Measurements from ENCODE around the gene POC1B.

DNA sequence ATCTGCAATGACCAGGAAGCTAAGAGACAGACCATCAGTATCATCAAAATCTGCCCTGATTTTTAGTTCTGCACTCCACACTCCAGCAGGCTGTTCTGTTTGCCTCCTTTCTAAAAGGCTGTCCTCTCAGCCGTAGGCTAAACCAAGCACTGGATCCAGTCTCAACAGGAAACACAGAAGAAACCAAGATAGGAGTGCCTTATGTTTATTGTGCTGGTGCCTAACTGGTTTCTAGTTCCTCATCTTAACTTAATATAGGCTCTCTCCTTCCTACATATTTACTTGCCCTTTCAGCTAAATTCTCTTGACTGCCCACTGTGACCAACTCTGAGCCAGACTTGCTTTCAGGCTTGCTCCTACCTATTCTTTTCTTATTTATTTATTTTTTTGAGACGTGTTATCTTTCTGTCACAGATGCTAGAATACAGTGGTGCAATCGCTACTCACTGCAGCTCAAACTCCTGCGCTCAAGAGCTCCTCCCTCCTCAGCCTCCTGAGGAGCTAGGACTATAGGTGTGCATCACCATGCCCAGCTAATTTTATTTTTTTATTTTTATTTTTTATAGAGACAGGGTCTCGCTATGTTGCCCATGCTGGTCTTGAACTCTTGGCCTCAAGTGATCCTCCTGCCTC lies 32.1 kb downstream of the POC1B start:
- TF ChIP-seq, protein P1, sequence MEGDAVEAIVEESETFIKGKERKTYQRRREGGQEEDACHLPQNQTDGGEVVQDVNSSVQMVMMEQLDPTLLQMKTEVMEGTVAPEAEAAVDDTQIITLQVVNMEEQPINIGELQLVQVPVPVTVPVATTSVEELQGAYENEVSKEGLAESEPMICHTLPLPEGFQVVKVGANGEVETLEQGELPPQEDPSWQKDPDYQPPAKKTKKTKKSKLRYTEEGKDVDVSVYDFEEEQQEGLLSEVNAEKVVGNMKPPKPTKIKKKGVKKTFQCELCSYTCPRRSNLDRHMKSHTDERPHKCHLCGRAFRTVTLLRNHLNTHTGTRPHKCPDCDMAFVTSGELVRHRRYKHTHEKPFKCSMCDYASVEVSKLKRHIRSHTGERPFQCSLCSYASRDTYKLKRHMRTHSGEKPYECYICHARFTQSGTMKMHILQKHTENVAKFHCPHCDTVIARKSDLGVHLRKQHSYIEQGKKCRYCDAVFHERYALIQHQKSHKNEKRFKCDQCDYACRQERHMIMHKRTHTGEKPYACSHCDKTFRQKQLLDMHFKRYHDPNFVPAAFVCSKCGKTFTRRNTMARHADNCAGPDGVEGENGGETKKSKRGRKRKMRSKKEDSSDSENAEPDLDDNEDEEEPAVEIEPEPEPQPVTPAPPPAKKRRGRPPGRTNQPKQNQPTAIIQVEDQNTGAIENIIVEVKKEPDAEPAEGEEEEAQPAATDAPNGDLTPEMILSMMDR (IDR thresholded peaks at IDR 0.05): no peak
- TF ChIP-seq POLR2A (IDR thresholded peaks at IDR 0.05): no peak
